Fibroblast of peridontal ligament (primary cell): ENCODE measurements around the gene BRD3OS.
"Not testable (repeated sequence)": the region's sequence is repeated elsewhere in the genome, so short reads cannot be mapped to it uniquely, and the experiment has no call there.

Experiments
- DNase-seq: peaks from one replicate; pipeline ENCODE4 v3.0.0-alpha.2; 2010; ENCODE audit errors: extremely low read depth

Gene BRD3OS

GRCh38 chr9:134063571-134064450 lies 38.5 kb downstream of the BRD3OS start:
- no peak for DNase-seq

GRCh38 chr9:134064711-134065110 lies 39.4 kb downstream of the BRD3OS start:
- no peak for DNase-seq

- DNase-seq: peak; percentile 63
Observed at GRCh38 chr9:134065612-134066419, 40.5 kb downstream of the BRD3OS start.

GRCh38 chr9:134066526-134066912 lies 41.2 kb downstream of the BRD3OS start:
- DNase-seq: peak; percentile 27

- DNase-seq: peak; percentile 14
Observed at GRCh38 chr9:134066913-134067851, 41.9 kb downstream of the BRD3OS start.

- DNase-seq: peak; percentile 80
Observed at GRCh38 chr9:134067904-134068743, 42.8 kb downstream of the BRD3OS start, which contains the start of gene BRD3. Gene BRD3 (minus strand): TSS chr9:134068026. CDS start chr9:134053477, 14,549 bp downstream.

- DNase-seq: no peak
Observed at GRCh38 chr9:134068744-134069479, 43.6 kb downstream of the BRD3OS start.

GRCh38 chr9:134069480-134070399 lies 44.5 kb downstream of the BRD3OS start:
- DNase-seq: no peak

GRCh38 chr9:134071149-134071548 lies 45.9 kb downstream of the BRD3OS start:
- DNase-seq: no peak

- not testable (repeated sequence) for DNase-seq
Observed at GRCh38 chr9:134072683-134073082, 47.4 kb downstream of the BRD3OS start.

- no peak for DNase-seq
Observed at GRCh38 chr9:134073500-134073899, 48.2 kb downstream of the BRD3OS start.

- DNase-seq: not testable (repeated sequence)
Observed at GRCh38 chr9:134075689-134076088, 50.4 kb downstream of the BRD3OS start.

- DNase-seq: no peak
Observed at GRCh38 chr9:134076644-134077043, 51.4 kb downstream of the BRD3OS start.
